ENCODE measurements around the gene HSPA6.
"Not testable (repeated sequence)": the region's sequence is repeated elsewhere in the genome, so short reads cannot be mapped to it uniquely, and the experiment has no call there.

The HSPA6 gene

DNA sequence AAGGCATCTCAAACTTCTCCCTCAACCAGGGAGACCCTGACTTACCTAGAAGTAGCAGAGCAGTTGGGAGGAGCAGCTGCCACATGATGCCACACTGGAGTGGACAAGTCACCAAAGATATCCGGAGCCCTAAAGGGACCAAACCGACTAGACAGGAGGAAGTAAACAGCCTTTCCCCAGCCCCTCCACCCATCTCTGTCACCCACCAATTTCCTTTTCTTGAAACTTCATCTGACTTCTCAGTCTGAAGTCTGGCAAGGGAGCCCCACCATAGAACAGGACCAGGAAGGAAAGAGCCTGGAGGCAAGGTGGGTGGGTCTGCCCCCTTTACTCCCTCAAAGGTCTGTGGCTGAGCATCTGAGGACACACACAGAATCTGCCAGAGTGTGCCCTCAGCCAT, 25.3 kb downstream of the HSPA6 start, which contains the start of gene FCGR3A:
Gene FCGR3A, minus strand, starts transcription at position 167 of the 400 bp plus-strand sequence. Its CDS starts 82 bp downstream, at position 85.
- H3K27ac ChIP-seq (ENCODE audit: low read length): no peak within 1 kb of the TSS
- ATAC-seq (ENCODE audit: insufficient read depth, low read depth) (no peak), DNase-seq (no peak)
- no peaks in the 10 kb centered on the region for H3K27me3 ChIP-seq (ENCODE audit: insufficient read depth, low read length, poor library complexity)
- H4K20me1 ChIP-seq (ENCODE audit: insufficient read depth, low read length): no peaks in the 10 kb centered on the region
- no peak within 1 kb of the TSS for H3K4me3 ChIP-seq (ENCODE audit: low read depth in 1 of 2, low read length in 2 of 2)
- H3K79me2 ChIP-seq (ENCODE audit: insufficient read depth, low read length): no peaks in the 10 kb centered on the region
- no peak within 1 kb of the TSS for H3K4me2 ChIP-seq (ENCODE audit: insufficient read depth, low read length)
- H3K9me3 ChIP-seq (ENCODE audit: insufficient read depth, low read length, severe bottlenecking): no peaks in the 10 kb centered on the region
- H3K4me1 ChIP-seq (ENCODE audit: insufficient read depth, low read length): no peaks in the 10 kb centered on the region
- H3K36me3 ChIP-seq (ENCODE audit: insufficient read depth, low read length): no peaks in the 10 kb centered on the region
- TF ChIP-seq, protein P1, sequence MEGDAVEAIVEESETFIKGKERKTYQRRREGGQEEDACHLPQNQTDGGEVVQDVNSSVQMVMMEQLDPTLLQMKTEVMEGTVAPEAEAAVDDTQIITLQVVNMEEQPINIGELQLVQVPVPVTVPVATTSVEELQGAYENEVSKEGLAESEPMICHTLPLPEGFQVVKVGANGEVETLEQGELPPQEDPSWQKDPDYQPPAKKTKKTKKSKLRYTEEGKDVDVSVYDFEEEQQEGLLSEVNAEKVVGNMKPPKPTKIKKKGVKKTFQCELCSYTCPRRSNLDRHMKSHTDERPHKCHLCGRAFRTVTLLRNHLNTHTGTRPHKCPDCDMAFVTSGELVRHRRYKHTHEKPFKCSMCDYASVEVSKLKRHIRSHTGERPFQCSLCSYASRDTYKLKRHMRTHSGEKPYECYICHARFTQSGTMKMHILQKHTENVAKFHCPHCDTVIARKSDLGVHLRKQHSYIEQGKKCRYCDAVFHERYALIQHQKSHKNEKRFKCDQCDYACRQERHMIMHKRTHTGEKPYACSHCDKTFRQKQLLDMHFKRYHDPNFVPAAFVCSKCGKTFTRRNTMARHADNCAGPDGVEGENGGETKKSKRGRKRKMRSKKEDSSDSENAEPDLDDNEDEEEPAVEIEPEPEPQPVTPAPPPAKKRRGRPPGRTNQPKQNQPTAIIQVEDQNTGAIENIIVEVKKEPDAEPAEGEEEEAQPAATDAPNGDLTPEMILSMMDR (IDR thresholded peaks at IDR 0.05; ENCODE audit: borderline replicate concordance, extremely low read depth, low read length, poor library complexity, severe bottlenecking): no peak
- no peak within 1 kb of the TSS for H2AFZ ChIP-seq (ENCODE audit: low read depth, low read length)
- no peak within 1 kb of the TSS for H3K9ac ChIP-seq (ENCODE audit: low read depth, low read length)

DNA sequence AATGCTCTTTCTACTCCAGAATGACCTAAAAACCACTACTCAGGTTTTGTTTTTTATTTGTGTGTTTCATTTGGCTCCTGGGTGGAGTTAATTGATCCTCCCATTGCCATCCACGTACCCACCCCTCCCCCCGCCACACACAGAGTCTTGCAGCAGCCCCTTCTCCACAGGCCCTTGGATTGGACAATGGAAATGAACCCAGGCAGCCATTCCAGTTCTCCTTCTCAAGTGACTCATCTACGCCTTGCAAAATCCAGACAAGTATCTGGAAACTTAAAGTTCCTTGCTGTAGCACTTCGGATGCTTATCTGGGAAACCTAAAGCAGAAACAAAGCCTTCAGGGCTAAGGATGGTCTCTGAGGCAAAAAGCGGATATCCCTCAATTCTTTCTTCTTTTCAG, 26.6 kb downstream of the HSPA6 start:
- H2AFZ ChIP-seq (ENCODE audit: low read depth, low read length); H3K27me3 ChIP-seq (ENCODE audit: insufficient read depth, low read length, poor library complexity); H3K9me3 ChIP-seq (ENCODE audit: insufficient read depth, low read length, severe bottlenecking); H3K79me2 ChIP-seq (ENCODE audit: insufficient read depth, low read length); DNase-seq; H3K4me2 ChIP-seq (ENCODE audit: insufficient read depth, low read length); H3K9ac ChIP-seq (ENCODE audit: low read depth, low read length); ATAC-seq (ENCODE audit: insufficient read depth, low read depth); H3K27ac ChIP-seq (ENCODE audit: low read length); H3K4me1 ChIP-seq (ENCODE audit: insufficient read depth, low read length); H3K36me3 ChIP-seq (ENCODE audit: insufficient read depth, low read length); H3K4me3 ChIP-seq (ENCODE audit: low read depth in 1 of 2, low read length in 2 of 2); H4K20me1 ChIP-seq (ENCODE audit: insufficient read depth, low read length): not testable (repeated sequence)

DNA sequence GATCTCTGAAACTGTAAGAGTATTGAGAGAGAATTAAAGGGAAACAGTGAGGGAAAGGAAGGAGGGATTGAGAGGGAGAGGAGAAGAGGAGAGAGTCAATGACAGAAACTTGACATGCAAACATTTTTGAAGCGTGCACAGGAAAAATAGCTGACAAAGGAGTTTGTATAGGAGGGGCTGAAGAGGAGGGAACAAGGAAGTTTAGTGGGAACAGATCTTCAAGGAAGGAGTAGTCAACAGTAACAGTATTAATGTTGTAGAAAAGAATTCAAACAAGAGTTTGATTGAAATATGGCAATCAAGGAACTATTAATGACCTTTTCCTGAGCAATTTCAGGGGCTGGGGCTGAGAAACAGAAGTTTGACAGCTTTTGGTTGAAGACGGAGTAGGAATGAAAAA, 29.3 kb downstream of the HSPA6 start:
- not testable (repeated sequence) for H3K36me3 ChIP-seq (ENCODE audit: insufficient read depth, low read length); ATAC-seq (ENCODE audit: insufficient read depth, low read depth); H3K4me2 ChIP-seq (ENCODE audit: insufficient read depth, low read length); H3K4me3 ChIP-seq (ENCODE audit: low read depth in 1 of 2, low read length in 2 of 2); H3K27me3 ChIP-seq (ENCODE audit: insufficient read depth, low read length, poor library complexity); H3K4me1 ChIP-seq (ENCODE audit: insufficient read depth, low read length); H4K20me1 ChIP-seq (ENCODE audit: insufficient read depth, low read length); H2AFZ ChIP-seq (ENCODE audit: low read depth, low read length); H3K79me2 ChIP-seq (ENCODE audit: insufficient read depth, low read length); H3K9ac ChIP-seq (ENCODE audit: low read depth, low read length); DNase-seq; H3K27ac ChIP-seq (ENCODE audit: low read length); H3K9me3 ChIP-seq (ENCODE audit: insufficient read depth, low read length, severe bottlenecking)

DNA sequence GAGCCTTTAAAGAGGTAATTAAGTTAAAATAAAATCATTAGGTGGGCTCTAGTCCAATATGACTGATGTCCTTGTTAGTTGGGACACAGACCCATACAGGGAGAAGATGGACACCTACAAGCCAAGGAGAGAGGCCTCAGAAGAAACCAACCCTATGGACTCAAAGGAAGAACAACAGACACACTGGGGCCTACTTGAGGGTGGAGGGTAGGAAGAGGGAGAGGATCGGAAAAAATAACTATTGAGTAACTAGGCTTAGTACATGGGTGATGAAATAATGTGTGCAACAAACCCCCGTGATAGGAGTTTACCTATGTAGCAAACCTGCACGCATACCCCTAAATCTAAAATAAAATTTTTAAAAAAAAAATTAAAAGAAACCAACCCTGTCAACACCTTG, 30.0 kb downstream of the HSPA6 start:
- H3K27me3 ChIP-seq (ENCODE audit: insufficient read depth, low read length, poor library complexity); H3K79me2 ChIP-seq (ENCODE audit: insufficient read depth, low read length); DNase-seq; H3K27ac ChIP-seq (ENCODE audit: low read length); H4K20me1 ChIP-seq (ENCODE audit: insufficient read depth, low read length); H3K9ac ChIP-seq (ENCODE audit: low read depth, low read length); H2AFZ ChIP-seq (ENCODE audit: low read depth, low read length); H3K9me3 ChIP-seq (ENCODE audit: insufficient read depth, low read length, severe bottlenecking); H3K4me1 ChIP-seq (ENCODE audit: insufficient read depth, low read length); H3K36me3 ChIP-seq (ENCODE audit: insufficient read depth, low read length); H3K4me2 ChIP-seq (ENCODE audit: insufficient read depth, low read length); ATAC-seq (ENCODE audit: insufficient read depth, low read depth); H3K4me3 ChIP-seq (ENCODE audit: low read depth in 1 of 2, low read length in 2 of 2): not testable (repeated sequence)

DNA sequence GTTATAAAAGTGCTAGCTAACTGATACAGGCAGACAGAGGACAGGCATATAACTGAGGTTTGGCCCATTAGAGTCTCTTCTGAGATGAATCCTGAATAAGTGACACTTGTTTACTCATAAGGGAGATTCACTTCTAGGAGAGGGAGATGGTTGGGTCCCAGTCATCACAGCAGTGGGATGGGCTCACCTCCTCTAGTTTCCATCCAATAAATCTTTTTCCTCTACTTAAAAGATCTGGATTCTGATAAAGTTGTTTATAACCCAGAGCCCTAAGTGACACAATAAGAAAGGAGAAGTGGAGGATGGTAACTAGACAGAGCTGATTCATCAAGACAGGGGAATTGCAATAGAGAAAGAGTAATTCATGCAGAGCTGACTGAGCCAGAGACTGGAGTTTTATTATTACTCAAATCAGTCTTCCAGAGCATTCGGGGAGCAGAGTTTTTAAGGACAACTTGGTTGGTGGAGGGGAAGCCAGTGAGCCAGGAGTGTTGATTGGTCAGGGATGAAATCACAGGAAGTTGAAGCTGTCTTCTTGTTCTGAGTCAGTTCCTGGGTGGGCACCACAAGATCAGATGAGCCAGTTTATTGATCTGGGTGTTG, 30.6 kb downstream of the HSPA6 start:
- H3K36me3 ChIP-seq (ENCODE audit: insufficient read depth, low read length); DNase-seq; H3K27me3 ChIP-seq (ENCODE audit: insufficient read depth, low read length, poor library complexity); H4K20me1 ChIP-seq (ENCODE audit: insufficient read depth, low read length); H3K4me3 ChIP-seq (ENCODE audit: low read depth in 1 of 2, low read length in 2 of 2); H3K4me2 ChIP-seq (ENCODE audit: insufficient read depth, low read length); H3K79me2 ChIP-seq (ENCODE audit: insufficient read depth, low read length); H3K4me1 ChIP-seq (ENCODE audit: insufficient read depth, low read length); H2AFZ ChIP-seq (ENCODE audit: low read depth, low read length); H3K9me3 ChIP-seq (ENCODE audit: insufficient read depth, low read length, severe bottlenecking); ATAC-seq (ENCODE audit: insufficient read depth, low read depth); H3K27ac ChIP-seq (ENCODE audit: low read length); H3K9ac ChIP-seq (ENCODE audit: low read depth, low read length): not testable (repeated sequence)

DNA sequence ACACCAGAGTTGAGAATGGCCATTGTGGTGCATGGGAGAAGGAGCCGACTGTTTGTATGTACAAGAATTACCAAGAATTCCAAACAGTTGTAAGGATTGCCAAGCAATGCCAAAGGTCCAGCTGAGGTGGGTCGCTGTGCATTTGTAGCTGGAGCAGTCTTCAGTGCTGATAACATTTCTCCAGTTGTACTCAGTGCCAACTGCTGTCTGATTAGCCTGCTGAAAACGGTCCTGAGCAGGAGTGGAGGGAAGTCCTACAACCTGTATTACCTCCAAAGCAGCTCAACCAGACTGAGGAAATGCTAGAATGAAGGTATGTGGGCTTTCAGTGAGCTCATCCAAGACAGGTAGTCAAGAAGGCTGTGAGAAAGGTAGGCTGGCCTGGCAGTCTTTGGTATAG, 31.8 kb downstream of the HSPA6 start:
- not testable (repeated sequence) for DNase-seq; H3K4me1 ChIP-seq (ENCODE audit: insufficient read depth, low read length)

DNA sequence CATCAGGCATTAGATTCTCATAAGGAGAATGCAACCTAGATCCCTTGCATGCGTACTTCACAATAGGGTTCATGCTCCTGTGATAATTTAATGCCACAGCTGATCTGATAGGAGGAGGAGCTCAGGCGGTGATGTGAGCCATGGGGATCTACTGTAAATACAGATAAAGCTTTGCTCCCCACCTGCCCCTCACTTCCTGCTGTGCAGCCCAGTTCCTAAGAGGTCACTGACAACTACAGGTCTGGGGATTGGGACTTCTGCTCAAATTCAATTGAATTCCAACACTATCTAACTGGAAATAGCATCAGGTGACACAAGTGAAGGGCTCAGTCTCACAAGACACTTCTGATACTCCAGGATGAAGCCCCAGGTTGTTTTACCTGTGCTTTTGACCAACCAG, 32.6 kb downstream of the HSPA6 start:
- not testable (repeated sequence) for H3K4me3 ChIP-seq (ENCODE audit: low read depth in 1 of 2, low read length in 2 of 2); H3K27me3 ChIP-seq (ENCODE audit: insufficient read depth, low read length, poor library complexity); H3K36me3 ChIP-seq (ENCODE audit: insufficient read depth, low read length); H3K27ac ChIP-seq (ENCODE audit: low read length); H3K4me2 ChIP-seq (ENCODE audit: insufficient read depth, low read length); H3K9ac ChIP-seq (ENCODE audit: low read depth, low read length); DNase-seq; H3K9me3 ChIP-seq (ENCODE audit: insufficient read depth, low read length, severe bottlenecking); H4K20me1 ChIP-seq (ENCODE audit: insufficient read depth, low read length); H3K79me2 ChIP-seq (ENCODE audit: insufficient read depth, low read length); H3K4me1 ChIP-seq (ENCODE audit: insufficient read depth, low read length); ATAC-seq (ENCODE audit: insufficient read depth, low read depth); H2AFZ ChIP-seq (ENCODE audit: low read depth, low read length)

More for the DNA sequence above, 31.8 kb downstream of the HSPA6 start:
- H3K27ac ChIP-seq (ENCODE audit: low read length); H3K9me3 ChIP-seq (ENCODE audit: insufficient read depth, low read length, severe bottlenecking); H4K20me1 ChIP-seq (ENCODE audit: insufficient read depth, low read length); ATAC-seq (ENCODE audit: insufficient read depth, low read depth); H3K27me3 ChIP-seq (ENCODE audit: insufficient read depth, low read length, poor library complexity); H3K4me2 ChIP-seq (ENCODE audit: insufficient read depth, low read length); H2AFZ ChIP-seq (ENCODE audit: low read depth, low read length); H3K79me2 ChIP-seq (ENCODE audit: insufficient read depth, low read length); H3K36me3 ChIP-seq (ENCODE audit: insufficient read depth, low read length); H3K9ac ChIP-seq (ENCODE audit: low read depth, low read length); H3K4me3 ChIP-seq (ENCODE audit: low read depth in 1 of 2, low read length in 2 of 2): not testable (repeated sequence)

Measured in DND-41 (cell line).